K562 (cell line): ENCODE results near the gene CD74. TPM values are rescaled to one million over a fixed set of nuclear protein-coding genes. Genes with fewer than 3 reads are reported as not detected.

Experiments
- ASH1L ChIP-seq: fragments of 450-650 bp; IDR thresholded peaks from 2 replicates; pipeline ENCODE4 v1.6.1; 2018; ENCODE audit warnings: borderline replicate concordance, mild to moderate bottlenecking, low read depth; ENCODE audit not compliant: partially characterized antibody
- CSDE1 ChIP-seq, 2 experiments: fragments of 450-650 bp; IDR thresholded peaks; 2 replicates each; pipeline ENCODE4 v1.6.1; 2016; ENCODE audit warnings: mild to moderate bottlenecking in 1 of 2
- ELK3 ChIP-seq: fragments of 450-650 bp; formaldehyde crosslinking; IDR thresholded peaks from 2 replicates; pipeline ENCODE4 v1.4.0; 2020; ENCODE audit warnings: mild to moderate bottlenecking
- GATAD2B ChIP-seq: fragments of 450-650 bp; IDR thresholded peaks from 2 replicates; pipeline ENCODE4 v1.6.1; 2017; ENCODE audit warnings: mild to moderate bottlenecking, borderline replicate concordance
- MLLT1 ChIP-seq, 2 experiments: fragments of 450-650 bp; IDR thresholded peaks; 2 replicates each; pipeline ENCODE4 v1.6.1; 2016
- NFYB ChIP-seq: IDR thresholded peaks from 2 replicates; pipeline ENCODE4 v1.6.1; 2011; ENCODE audit warnings: mild to moderate bottlenecking, moderate library complexity; ENCODE audit not compliant: insufficient read length; ENCODE audit errors: extremely low read depth
- PHF21A ChIP-seq: fragments of 450-650 bp; IDR thresholded peaks from 2 replicates; pipeline ENCODE4 v1.6.1; 2017; ENCODE audit warnings: low read depth, borderline replicate concordance
- POLR2A ChIP-seq: fragments of 450-650 bp; conservative IDR thresholded peaks from 2 replicates; pipeline ENCODE4 v1.6.1; 2016
- SAFB2 ChIP-seq: fragments of 200-400 bp; formaldehyde crosslinking; IDR thresholded peaks from 2 replicates; pipeline ENCODE4 v1.6.1; 2018; ENCODE audit warnings: borderline replicate concordance, low read length, low read depth, moderate library complexity; ENCODE audit not compliant: severe bottlenecking
- SMC3 ChIP-seq: conservative IDR thresholded peaks from 2 replicates; pipeline ENCODE4 v1.6.1; 2011; ENCODE audit warnings: low read depth, low read length, improper control_type of control experiment; ENCODE audit not compliant: insufficient read depth
- SRSF1 ChIP-seq: fragments of 200-400 bp; formaldehyde crosslinking; IDR thresholded peaks from 2 replicates; pipeline ENCODE4 v1.6.1; 2017; ENCODE audit warnings: mild to moderate bottlenecking, low read depth, low read length, moderate library complexity
- U2AF1 ChIP-seq: fragments of 200-400 bp; formaldehyde crosslinking; optimal IDR thresholded peaks from 2 replicates; pipeline ENCODE3; 2017; ENCODE audit warnings: mild to moderate bottlenecking, low read depth, low read length, moderate library complexity
- U2AF2 ChIP-seq: fragments of 200-400 bp; formaldehyde crosslinking; optimal IDR thresholded peaks from 2 replicates; pipeline ENCODE3; 2017; ENCODE audit warnings: low read depth, mild to moderate bottlenecking, low read length
- YY1 ChIP-seq, 3 experiments: IDR thresholded peaks; 2 replicates each; pipeline ENCODE4 v1.6.1; 2011; ENCODE audit warnings: low read length in 2 of 3, mild to moderate bottlenecking in 2 of 3, moderate library complexity in 2 of 3, borderline replicate concordance in 1 of 3, control low read depth in 1 of 3, low read depth in 1 of 3; ENCODE audit not compliant: insufficient read depth in 3 of 3, insufficient replicate concordance in 2 of 3, control insufficient read depth in 1 of 3, insufficient read length in 1 of 3; ENCODE audit errors: extremely low read depth in 1 of 3
- ZBTB12 ChIP-seq: fragments of 250-450 bp; sonication (Bioruptor Pico); IDR thresholded peaks from 2 replicates; pipeline ENCODE4 v1.4.0; 2020
- ZNF253 ChIP-seq: fragments of 250-450 bp; sonication (Bioruptor Pico); conservative IDR thresholded peaks from 2 replicates; pipeline ENCODE4 v1.6.1; 2021; ENCODE audit warnings: mild to moderate bottlenecking
- ZNF263 ChIP-seq: sonication (generic); formaldehyde crosslinking; IDR thresholded peaks from 2 replicates; pipeline ENCODE4 v1.8.0; 2022; ENCODE audit warnings: mild to moderate bottlenecking, missing genetic modification reagents, borderline replicate concordance
- ZNF282 ChIP-seq: sonication (generic); formaldehyde crosslinking; IDR thresholded peaks from 2 replicates; pipeline ENCODE4 v1.8.1; 2023; ENCODE audit warnings: missing genetic modification reagents
- ZNF347 ChIP-seq: fragments of 450-650 bp; formaldehyde crosslinking; IDR thresholded peaks from 2 replicates; pipeline ENCODE4 v1.4.0; 2020; ENCODE audit warnings: low read depth, mild to moderate bottlenecking, moderate library complexity
- ZNF76 ChIP-seq: fragments of 250-450 bp; sonication (Bioruptor Pico); IDR thresholded peaks from 2 replicates; pipeline ENCODE4 v1.4.0; 2020; ENCODE audit warnings: mild to moderate bottlenecking, moderate library complexity, borderline replicate concordance
- ZNF778 ChIP-seq: fragments of 450-650 bp; formaldehyde crosslinking; IDR thresholded peaks from 2 replicates; pipeline ENCODE4 v1.4.0; 2020; ENCODE audit warnings: mild to moderate bottlenecking, moderate library complexity
- ZNF79 ChIP-seq: fragments of 250-450 bp; sonication (Bioruptor Pico); IDR thresholded peaks from 2 replicates; pipeline ENCODE4 v1.4.0; 2020; ENCODE audit warnings: low read depth, mild to moderate bottlenecking, moderate library complexity
- polyA plus RNA-seq, 8 experiments: library from polyadenylated mRNA; depleted of rRNA in 4 of 8; stranded (reverse) in 5 of 8; unstranded in 3 of 8; fragments of >200 nt; fragmentation: Nextera tagmentation in 2 of 8; fragmentation: Illumina TruSeq in 1 of 8; extraction: Ambion mirVana in 2 of 8; extraction: Trizol in 1 of 8; gene quantifications; 2 replicates each; pipeline versions ENCODE4 v1.2.1 to v1.2.3, GENCODE V29; 2011 to 2014; ENCODE audit warnings: inconsistent platforms in 1 of 8, missing spikeins in 1 of 8
- total RNA-seq, 7 experiments: library from RNA; depleted of rRNA in 6 of 7; stranded (reverse); fragments of >200 nt in 6 of 7; fragmentation: Illumina TruSeq in 2 of 7; extraction: Trizol in 2 of 7; gene quantifications; 2 replicates each; pipeline versions ENCODE4 v1.2.1 to v1.2.3, GENCODE V29; 2011 to 2021; ENCODE audit warnings: low replicate concordance in 1 of 7
- TF ChIP-seq, protein P1 (sequence below): fragments of 250-450 bp; sonication (Bioruptor Pico); IDR thresholded peaks from 2 replicates; pipeline ENCODE4 v1.8.0; 2022; ENCODE audit warnings: moderate library complexity, mild to moderate bottlenecking, inconsistent platforms

CD74 gene
- total and polyA plus RNA-seq, 9 of the 15 experiments (the other 6 are each of a cell fraction or from before 2014, with no cell fraction given) = 0.07 to 4.8 (median 0.32) TPM

GRCh38 chr5:150449517-150450339 is 37.0 kb upstream of the CD74 start, which contains the start of gene RPS14 (continued):
- no peak for TF ChIP-seq MLLT1 (IDR thresholded peaks at IDR 0.05)
- TF ChIP-seq SMC3 = 0 out of 2 replicates have a peak, but pooled peaks have one; percentile 5
- no peak for TF ChIP-seq U2AF2
- TF ChIP-seq GATAD2B = peak; percentile 60
- TF ChIP-seq, protein P1, sequence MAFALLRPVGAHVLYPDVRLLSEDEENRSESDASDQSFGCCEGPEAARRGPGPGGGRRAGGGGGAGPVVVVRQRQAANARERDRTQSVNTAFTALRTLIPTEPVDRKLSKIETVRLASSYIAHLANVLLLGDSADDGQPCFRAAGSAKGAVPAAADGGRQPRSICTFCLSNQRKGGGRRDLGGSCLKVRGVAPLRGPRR (CRISPR knock-in tag) = no peak
- no peak for TF ChIP-seq NFYB
- TF ChIP-seq SRSF1 = no peak
- no peak for TF ChIP-seq SAFB2
- no peak for TF ChIP-seq ZNF778 (CRISPR knock-in tag)
- TF ChIP-seq ZNF79 (CRISPR knock-in tag) = peak; percentile 55; the same call in 1 of the 2 replicates
- TF ChIP-seq ELK3 (CRISPR knock-in tag) = no peak
- TF ChIP-seq ZNF282 = no peak
- TF ChIP-seq ZNF76 = no peak
- peak; percentile 7; the same call in 1 of the 2 replicates for TF ChIP-seq ZNF263 (CRISPR knock-in tag)
- TF ChIP-seq POLR2A = peak; percentile 99
- peak; percentile 85 for TF ChIP-seq ASH1L
- no peak for TF ChIP-seq U2AF1
- TF ChIP-seq ZBTB12 (CRISPR knock-in tag) = peak; percentile 54
- TF ChIP-seq YY1 (IDR thresholded peaks at IDR 0.05; ENCODE audit: borderline replicate concordance in 1 of 3, control insufficient read depth in 1 of 3, extremely low read depth in 1 of 3, insufficient read depth in 3 of 3, insufficient read length in 1 of 3, insufficient replicate concordance in 2 of 3, low read depth in 1 of 3, low read length in 2 of 3) = peak; percentile 79 to 95 (median 91)
- TF ChIP-seq ZNF253 (CRISPR knock-in tag) = no peak
- peak; percentile 83; the same call in 1 of the 2 replicates for TF ChIP-seq PHF21A
- TF ChIP-seq CSDE1 (IDR thresholded peaks at IDR 0.05) = peak in 1 of 2 experiments; percentile 42; a peak in 1 of 4 replicates
- TF ChIP-seq ZNF347 (CRISPR knock-in tag) = no peak
